Measurements from ENCODE around the gene KLRC4.

GRCh38 chr12:10393291-10393690, 16.3 kb downstream of the KLRC4 start:
- TF ChIP-seq CTCF (IDR thresholded peaks at IDR 0.05) (no peak), FOSL2 (IDR thresholded peaks at IDR 0.05; ENCODE audit: borderline replicate concordance, low read depth) (no peak), REST (IDR thresholded peaks at IDR 0.05; ENCODE audit: low read depth, low read length) (no peak), TEAD4 (IDR thresholded peaks at IDR 0.05; ENCODE audit: borderline replicate concordance, insufficient read depth) (no peak), ELF1 (IDR thresholded peaks at IDR 0.05) (no peak), RAD21 (IDR thresholded peaks at IDR 0.05; ENCODE audit: low read length) (no peak), RFX5 (IDR thresholded peaks at IDR 0.05; ENCODE audit: low read length) (no peak), POLR2AphosphoS5 (IDR thresholded peaks at IDR 0.05; ENCODE audit: low read depth, low read length) (no peak), SIN3A (IDR thresholded peaks at IDR 0.05; ENCODE audit: borderline replicate concordance, low read depth, low read length) (no peak), GABPA (IDR thresholded peaks at IDR 0.05; ENCODE audit: low read depth) (no peak)
